Parathyroid adenoma (tissue), 2 donors: Measurements from ENCODE around the gene PITPNM2.

Experiments
- H2AFZ ChIP-seq: fragments of 300-600 bp; sonication (generic); one replicate; pipeline ENCODE4 v1.7.0; 2017; ENCODE audit warnings: antibody characterized with exemption, mild to moderate bottlenecking
- H3K27ac ChIP-seq: fragments of 300-600 bp; sonication (generic); one replicate; pipeline ENCODE4 v1.7.0; 2017
- H3K27me3 ChIP-seq: fragments of 300-600 bp; sonication (generic); one replicate; pipeline ENCODE4 v1.7.0; 2017; ENCODE audit warnings: low read length; ENCODE audit not compliant: control insufficient read depth, insufficient read depth
- H3K36me3 ChIP-seq: fragments of 300-600 bp; sonication (generic); one replicate; pipeline ENCODE4 v1.7.0; 2017; ENCODE audit warnings: low read length; ENCODE audit not compliant: control insufficient read depth, insufficient read depth
- H3K4me1 ChIP-seq: fragments of 300-600 bp; sonication (generic); one replicate; pipeline ENCODE4 v1.7.0; 2017; ENCODE audit warnings: control low read depth
- H3K4me2 ChIP-seq: fragments of 300-600 bp; sonication (generic); one replicate; pipeline ENCODE4 v1.7.0; 2017; ENCODE audit warnings: low read length
- H3K4me3 ChIP-seq: fragments of 300-600 bp; sonication (generic); one replicate; pipeline ENCODE4 v1.7.0; 2017; ENCODE audit warnings: low read depth, low read length
- H3K79me2 ChIP-seq: fragments of 300-600 bp; sonication (generic); one replicate; pipeline ENCODE4 v1.7.0; 2017; ENCODE audit warnings: control low read depth
- H3K9ac ChIP-seq: fragments of 300-600 bp; sonication (generic); one replicate; pipeline ENCODE4 v1.7.0; 2017; ENCODE audit warnings: mild to moderate bottlenecking
- H3K9me3 ChIP-seq: fragments of 300-600 bp; sonication (generic); one replicate; pipeline ENCODE4 v1.7.0; 2017; ENCODE audit warnings: low read length; ENCODE audit not compliant: control insufficient read depth
- CTCF ChIP-seq: fragments of 300-600 bp; sonication (generic); IDR thresholded peaks from one replicate; pipeline ENCODE4 v1.7.0; 2017; ENCODE audit warnings: antibody characterized with exemption, mild to moderate bottlenecking
- donor health status: primary hyperparathyroidism.

PITPNM2 gene

GRCh38 chr12:123119808-123120207 lies 31.1 kb downstream of the PITPNM2 start:
- Histone ChIP-seq H3K9ac (no peak overlapping the region), H3K79me2 (peaks cover 12% of the 10 kb centered on the region), H2AFZ (no peak overlapping the region), H3K27ac (no peak overlapping the region), H3K4me3 (no peak overlapping the region), H3K4me2 (no peak overlapping the region), H3K27me3 (no peaks in the 10 kb centered on the region), H3K9me3 (no peaks in the 10 kb centered on the region), H3K4me1 (peaks cover 5% of the 10 kb centered on the region), H3K36me3 (no peaks in the 10 kb centered on the region)
- TF ChIP-seq CTCF, result no peak

- Histone ChIP-seq H3K9me3 (no peaks in the 10 kb centered on the region), H3K79me2 (peaks cover 12% of the 10 kb centered on the region), H3K4me1 (peaks cover 5% of the 10 kb centered on the region), H3K27ac (no peak overlapping the region), H3K36me3 (no peaks in the 10 kb centered on the region), H3K27me3 (no peaks in the 10 kb centered on the region), H3K4me2 (no peak overlapping the region), H3K9ac (no peak overlapping the region), H2AFZ (no peak overlapping the region), H3K4me3 (no peak overlapping the region)
- no peak for TF ChIP-seq CTCF
Observed at GRCh38 chr12:123118497-123118896, 32.4 kb downstream of the PITPNM2 start.

- no peaks in the 10 kb centered on the region for H3K9me3 ChIP-seq
- no peak overlapping the region for H3K27ac ChIP-seq
- no peak overlapping the region for H3K4me3 ChIP-seq
- H3K36me3 ChIP-seq, result no peaks in the 10 kb centered on the region
- no peaks in the 10 kb centered on the region for H3K27me3 ChIP-seq
- peaks cover 5% of the 10 kb centered on the region for H3K4me1 ChIP-seq
- H3K4me2 ChIP-seq, result no peak overlapping the region
- H3K9ac ChIP-seq, result no peak overlapping the region
- TF ChIP-seq CTCF, result no peak
- H2AFZ ChIP-seq, result no peak overlapping the region
- peaks cover 7% of the 10 kb centered on the region for H3K79me2 ChIP-seq
Observed at GRCh38 chr12:123115409-123116121, 35.3 kb downstream of the PITPNM2 start.

- H3K4me2 ChIP-seq, result no peak overlapping the region
- H3K27me3 ChIP-seq, result no peaks in the 10 kb centered on the region
- no peaks in the 10 kb centered on the region for H3K9me3 ChIP-seq
- H3K4me1 ChIP-seq, result peaks cover 7% of the 10 kb centered on the region
- no peak overlapping the region for H3K9ac ChIP-seq
- H3K79me2 ChIP-seq, result peaks cover 2% of the 10 kb centered on the region
- H3K27ac ChIP-seq, result peak overlapping the region; percentile 1
- no peak for TF ChIP-seq CTCF
- no peaks in the 10 kb centered on the region for H3K36me3 ChIP-seq
- H3K4me3 ChIP-seq, result no peak overlapping the region
- H2AFZ ChIP-seq, result no peak overlapping the region
Observed at GRCh38 chr12:123114304-123115083, 36.4 kb downstream of the PITPNM2 start.
